Body of pancreas (tissue), 4 donors: Measurements from ENCODE around the gene WDR49.

ENCODE experiments used
- CTCF ChIP-seq, 7 experiments: fragments of 450-650 bp in 4 of 7; fragments of 200-600 bp in 3 of 7; sonication (generic) in 3 of 7; IDR thresholded peaks; one replicate each; pipeline ENCODE4 v1.5.1; 2016 to 2019; ENCODE audit warnings: antibody characterized with exemption in 7 of 7
- POLR2A ChIP-seq, 3 donors: fragments of 450-650 bp; IDR thresholded peaks; one replicate each; pipeline ENCODE4 v1.6.1; 2016; ENCODE audit warnings: antibody characterized with exemption in 3 of 3, mild to moderate bottlenecking in 2 of 3

- TF ChIP-seq POLR2A (IDR thresholded peaks at IDR 0.05) (no peak), CTCF (IDR thresholded peaks at IDR 0.05) (no peak)
These were observed 133.3 kb downstream of the WDR49 start for GRCh38 chr3:167520266-167521005.
